Coronary artery (tissue), 2 donors: ENCODE measurements around the gene NEK11.

ENCODE experiments used
- DNase-seq: peaks from one replicate; pipeline ENCODE4 v3.0.0-alpha.2; 2017; ENCODE audit warnings: low spot score
- H3K27ac ChIP-seq, 2 donors: fragments of 200-600 bp; sonication (generic); one replicate each; pipeline ENCODE4 v1.5.1; 2016 to 2019
- H3K4me3 ChIP-seq: fragments of 200-600 bp; sonication (generic); 2 replicates; pipeline ENCODE4 v1.5.1; 2016; ENCODE audit warnings: mild to moderate bottlenecking, moderate library complexity
- TF ChIP-seq, protein P1 (sequence below): fragments of 200-600 bp; sonication (generic); IDR thresholded peaks from one replicate; pipeline ENCODE4 v1.5.1; 2019; ENCODE audit warnings: antibody characterized with exemption

The NEK11 gene

DNA sequence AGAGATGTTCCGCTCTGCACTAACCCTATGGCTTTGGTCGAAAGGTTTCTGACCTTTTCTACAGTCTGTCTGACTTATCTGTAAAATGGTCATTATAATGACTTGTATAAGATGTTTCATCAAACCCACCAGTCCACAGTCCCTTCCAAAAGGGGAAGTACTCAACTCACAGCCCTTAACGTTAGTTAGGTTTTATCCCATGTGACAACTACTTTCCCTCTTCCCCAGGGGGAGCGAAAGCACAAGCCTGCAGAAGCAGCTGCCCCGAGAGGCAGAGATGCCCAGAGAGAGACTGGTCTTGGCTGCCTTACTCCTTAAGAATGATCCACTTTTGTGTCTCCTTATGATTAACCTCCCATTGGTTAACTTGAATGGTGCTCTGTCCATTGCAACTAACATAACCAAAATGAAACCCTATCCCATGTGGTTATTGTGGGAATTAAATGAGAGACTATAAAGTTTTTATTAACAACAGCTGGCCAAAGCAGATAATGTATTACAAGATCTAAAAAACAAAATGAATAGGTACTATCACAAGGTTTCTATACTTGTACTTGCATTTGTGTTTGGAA is 6.5 kb upstream of the NEK11 start:
- H3K27ac ChIP-seq: no peak overlapping the region
- no peak for DNase-seq
- TF ChIP-seq, protein P1, sequence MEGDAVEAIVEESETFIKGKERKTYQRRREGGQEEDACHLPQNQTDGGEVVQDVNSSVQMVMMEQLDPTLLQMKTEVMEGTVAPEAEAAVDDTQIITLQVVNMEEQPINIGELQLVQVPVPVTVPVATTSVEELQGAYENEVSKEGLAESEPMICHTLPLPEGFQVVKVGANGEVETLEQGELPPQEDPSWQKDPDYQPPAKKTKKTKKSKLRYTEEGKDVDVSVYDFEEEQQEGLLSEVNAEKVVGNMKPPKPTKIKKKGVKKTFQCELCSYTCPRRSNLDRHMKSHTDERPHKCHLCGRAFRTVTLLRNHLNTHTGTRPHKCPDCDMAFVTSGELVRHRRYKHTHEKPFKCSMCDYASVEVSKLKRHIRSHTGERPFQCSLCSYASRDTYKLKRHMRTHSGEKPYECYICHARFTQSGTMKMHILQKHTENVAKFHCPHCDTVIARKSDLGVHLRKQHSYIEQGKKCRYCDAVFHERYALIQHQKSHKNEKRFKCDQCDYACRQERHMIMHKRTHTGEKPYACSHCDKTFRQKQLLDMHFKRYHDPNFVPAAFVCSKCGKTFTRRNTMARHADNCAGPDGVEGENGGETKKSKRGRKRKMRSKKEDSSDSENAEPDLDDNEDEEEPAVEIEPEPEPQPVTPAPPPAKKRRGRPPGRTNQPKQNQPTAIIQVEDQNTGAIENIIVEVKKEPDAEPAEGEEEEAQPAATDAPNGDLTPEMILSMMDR: no peak
- H3K4me3 ChIP-seq: peak overlapping the region; percentile 32

DNA sequence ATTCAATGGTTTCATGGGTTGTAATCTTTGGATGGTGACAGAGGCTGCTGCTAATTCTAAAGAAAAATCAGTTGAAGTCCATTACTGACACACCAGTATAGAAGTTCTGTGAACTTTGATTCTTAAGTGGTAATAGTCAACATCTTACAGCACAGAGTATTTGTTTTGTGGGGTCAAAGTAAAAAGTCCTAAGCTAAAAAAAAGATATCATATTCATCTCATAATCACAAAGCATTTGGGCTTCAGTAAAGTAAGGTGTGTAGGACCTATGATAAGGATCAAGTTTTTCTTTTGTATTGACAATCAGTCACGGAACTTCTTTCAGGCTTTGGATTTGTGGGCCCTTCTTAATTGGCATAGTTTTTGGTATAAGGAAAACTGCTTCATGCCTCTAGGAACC is 1.1 kb upstream of the NEK11 start:
- Histone ChIP-seq H3K4me3 (peak overlapping the region; percentile 81), H3K27ac (no peak overlapping the region)
- TF ChIP-seq, protein P1: no peak
- DNase-seq: no peak

DNA sequence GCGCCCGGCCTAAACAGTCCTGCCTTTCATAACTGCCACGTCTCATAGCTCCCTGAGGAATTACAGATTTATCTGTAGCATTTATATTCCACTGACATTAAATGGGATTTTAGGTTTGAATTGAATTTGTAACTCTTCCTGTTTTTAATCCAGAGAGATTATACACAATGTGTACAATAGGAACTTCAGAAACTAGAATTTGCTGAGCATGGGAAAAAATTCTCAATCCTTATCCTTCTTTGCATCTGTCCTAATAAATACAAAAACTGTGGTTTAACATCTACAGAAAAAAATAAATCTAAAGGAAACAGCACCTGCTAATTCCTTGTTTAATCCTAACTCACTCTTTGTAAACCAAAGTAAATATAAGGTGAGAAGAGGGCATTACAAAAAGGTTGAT is 2.2 kb downstream of the NEK11 start:
- DNase-seq: no peak
- TF ChIP-seq, protein P1: no peak
- Histone ChIP-seq H3K4me3 (no peak overlapping the region), H3K27ac (no peak overlapping the region)

DNA sequence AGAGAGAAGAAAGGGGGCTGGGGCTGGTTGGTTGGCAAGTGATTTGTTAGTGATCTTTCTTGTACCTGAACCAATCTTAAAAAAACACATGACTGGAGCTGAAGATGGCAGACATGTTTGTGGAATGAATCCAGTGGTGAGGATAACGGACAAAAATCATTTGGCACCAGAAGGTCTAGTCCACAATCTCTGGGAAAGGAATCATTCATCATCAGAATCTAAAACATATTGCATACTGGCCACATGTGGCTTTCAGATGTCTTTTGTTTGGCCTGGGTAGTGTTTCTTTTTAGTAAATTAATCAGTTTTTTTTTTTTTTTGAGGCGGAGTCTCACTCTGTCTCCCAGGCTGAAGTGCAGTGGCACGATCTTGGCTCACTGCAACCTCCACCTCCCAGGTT is 5.0 kb downstream of the NEK11 start:
- DNase-seq: no peak
- no peak overlapping the region for H3K27ac ChIP-seq
- no peak overlapping the region for H3K4me3 ChIP-seq
- TF ChIP-seq, protein P1: no peak

DNA sequence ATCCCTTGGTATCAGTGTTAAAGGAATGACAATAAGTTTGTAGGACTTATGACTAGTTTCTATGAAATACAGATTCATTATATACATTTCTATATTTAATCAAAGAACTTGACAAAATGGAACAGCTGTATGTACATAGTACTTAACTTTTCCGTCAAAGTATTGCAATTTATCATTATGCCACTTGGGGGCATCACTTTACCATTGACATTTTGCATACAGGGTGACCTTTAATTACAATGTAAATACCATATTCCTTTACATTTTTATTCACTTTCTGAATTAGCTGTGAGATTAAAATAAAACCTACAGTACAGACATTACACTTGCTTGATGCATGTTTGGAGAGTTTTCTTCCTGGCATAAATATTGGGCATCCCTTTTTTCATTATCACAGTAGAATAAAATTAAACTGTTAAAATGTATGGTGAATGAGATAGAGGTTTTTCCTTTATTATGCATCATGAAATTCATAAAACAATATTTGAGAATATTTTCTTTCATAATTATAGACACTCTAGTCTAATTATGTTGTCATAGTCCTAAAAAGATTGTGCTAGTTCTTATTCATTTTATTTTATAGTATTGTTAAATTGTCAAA is 6.9 kb downstream of the NEK11 start:
- no peak for DNase-seq
- H3K4me3 ChIP-seq: no peak overlapping the region
- TF ChIP-seq, protein P1: peak; percentile 31

DNA sequence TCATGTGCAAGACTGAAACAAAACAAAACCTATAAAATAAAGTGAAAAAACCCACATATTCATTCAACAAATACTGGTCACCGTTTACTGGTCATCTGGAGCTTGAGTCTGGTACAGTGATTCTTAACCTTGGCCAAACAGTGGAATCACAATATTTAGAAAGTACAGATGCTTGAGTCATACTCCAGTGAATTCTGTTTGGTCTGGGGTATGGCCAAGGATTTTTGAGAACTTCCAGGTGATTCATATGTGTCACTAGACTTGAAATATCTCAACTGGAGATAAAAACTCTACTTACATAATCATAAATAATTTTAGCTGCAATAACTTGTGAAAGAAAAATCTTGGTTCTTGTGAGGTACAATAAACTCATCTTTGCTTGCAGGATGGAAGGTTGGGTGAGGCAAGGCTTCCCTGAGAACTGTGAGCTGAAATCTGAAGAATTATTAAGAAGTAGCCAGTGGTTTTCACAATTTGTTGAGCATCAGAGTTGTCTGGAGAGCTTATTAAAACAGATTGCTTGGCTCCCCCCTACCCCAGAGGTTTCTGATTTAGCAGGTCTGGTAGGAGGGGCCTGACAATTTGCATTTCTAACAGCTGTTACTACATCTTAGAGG is 9.6 kb downstream of the NEK11 start:
- Histone ChIP-seq H3K4me3 (no peak overlapping the region), H3K27ac (no peak overlapping the region)
- DNase-seq: no peak
- TF ChIP-seq, protein P1: no peak

More for the DNA sequence above, 6.9 kb downstream of the NEK11 start:
- no peak overlapping the region for H3K27ac ChIP-seq

DNA sequence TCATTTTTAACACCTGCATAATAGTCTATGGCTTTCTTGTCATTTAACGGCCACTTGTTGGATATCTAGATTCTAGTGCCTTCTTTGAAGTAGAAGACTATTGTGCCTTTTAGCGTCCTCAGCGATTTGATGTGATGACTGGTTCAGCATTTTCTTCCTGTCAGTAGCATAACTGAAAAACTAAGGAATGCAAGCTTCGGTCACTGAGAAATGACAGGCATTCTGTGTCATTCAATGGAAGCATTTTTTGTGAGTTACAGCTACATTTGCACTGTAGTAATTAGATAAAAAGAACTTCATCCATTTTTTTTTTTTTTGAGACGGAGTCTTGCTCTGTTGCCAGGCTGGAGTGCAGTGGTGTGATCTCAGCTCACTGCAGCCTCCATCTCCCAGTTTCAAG is 10.3 kb downstream of the NEK11 start:
- TF ChIP-seq, protein P1: no peak

More for the DNA sequence above, 10.3 kb downstream of the NEK11 start:
- Histone ChIP-seq H3K4me3 (no peak overlapping the region), H3K27ac (no peak overlapping the region)
- DNase-seq: no peak
